ENCODE measurements around the gene PKN1. TPM values are rescaled to one million over a fixed set of nuclear protein-coding genes. Genes with fewer than 3 reads are reported as not detected.

The PKN1 gene
- total and polyA plus RNA-seq, 2 of the 13 experiments (the other 11 are each of a cell fraction or from before 2014, with no cell fraction given) = 45.7 to 54.5 TPM

DNA sequence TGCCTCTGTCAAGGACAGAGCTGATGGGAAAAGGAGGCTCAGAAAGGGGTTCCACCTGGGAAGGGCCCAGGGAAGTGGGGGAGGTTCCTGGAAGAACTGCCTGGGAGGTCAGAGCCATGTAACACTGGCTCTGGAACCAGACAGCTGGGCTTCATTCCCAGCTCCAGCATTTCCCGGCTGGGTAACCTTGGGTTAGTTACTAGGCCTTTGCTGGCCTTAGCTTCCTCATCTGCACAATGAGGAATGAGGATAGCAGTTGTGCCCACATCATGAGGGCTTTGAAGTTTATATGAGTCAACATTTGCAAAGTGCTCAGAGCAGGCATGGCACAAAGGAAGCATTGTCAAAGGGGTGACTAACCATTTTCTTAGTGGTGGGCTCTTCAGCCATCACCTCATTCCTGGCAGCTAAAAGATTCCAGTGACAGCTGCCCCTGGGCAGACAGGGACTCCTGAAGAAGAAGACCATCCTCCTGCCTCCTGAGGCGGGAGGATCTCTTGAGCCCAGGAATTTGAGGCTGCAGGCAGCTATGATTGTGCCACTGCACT is 86.8 kb downstream of the PKN1 start (continued):
- no peak for TF ChIP-seq NCOA5 (CRISPR knock-in tag; IDR thresholded peaks at IDR 0.05)
- TF ChIP-seq AGO2 (optimal IDR thresholded peaks at IDR 0.05; ENCODE audit: low read depth, low read length) = no peak
- TF ChIP-seq YY1 (IDR thresholded peaks at IDR 0.05; ENCODE audit: insufficient read depth, insufficient replicate concordance, low read depth, low read length) = peak; percentile 9
- TF ChIP-seq MYC (CRISPR knock-in tag; IDR thresholded peaks at IDR 0.05; ENCODE audit: borderline replicate concordance) = peak; percentile 35; the same call in 1 of the 2 replicates
- TF ChIP-seq PHF21A (CRISPR knock-in tag; IDR thresholded peaks at IDR 0.05) = peak; percentile 66; the same call in 1 of the 2 replicates
- TF ChIP-seq DRAP1 (CRISPR knock-in tag; IDR thresholded peaks at IDR 0.05) = peak; percentile 82; the same call in 1 of the 2 replicates
- TF ChIP-seq NR3C1 (CRISPR knock-in tag; IDR thresholded peaks at IDR 0.05) = no peak
- no peak for TF ChIP-seq ZNF234 (CRISPR knock-in tag; conservative IDR thresholded peaks at IDR 0.05)
- TF ChIP-seq LCORL (IDR thresholded peaks at IDR 0.05) = no peak
- TF ChIP-seq LCORL (CRISPR knock-in tag; IDR thresholded peaks at IDR 0.05) = peak; percentile 68; the same call in 1 of the 2 replicates
- no peak for TF ChIP-seq ZNF550 (CRISPR knock-in tag; IDR thresholded peaks at IDR 0.05; ENCODE audit: borderline replicate concordance)
- TF ChIP-seq ATF4 (CRISPR knock-in tag; IDR thresholded peaks at IDR 0.05) = no peak
- peak; percentile 96 for TF ChIP-seq SAP130 (CRISPR knock-in tag; IDR thresholded peaks at IDR 0.05; ENCODE audit: low read depth)
- TF ChIP-seq MXI1 (IDR thresholded peaks at IDR 0.05; ENCODE audit: borderline replicate concordance, low read depth, low read length) = peak; percentile 78; the same call in 1 of the 3 replicates
- TF ChIP-seq, protein P1, sequence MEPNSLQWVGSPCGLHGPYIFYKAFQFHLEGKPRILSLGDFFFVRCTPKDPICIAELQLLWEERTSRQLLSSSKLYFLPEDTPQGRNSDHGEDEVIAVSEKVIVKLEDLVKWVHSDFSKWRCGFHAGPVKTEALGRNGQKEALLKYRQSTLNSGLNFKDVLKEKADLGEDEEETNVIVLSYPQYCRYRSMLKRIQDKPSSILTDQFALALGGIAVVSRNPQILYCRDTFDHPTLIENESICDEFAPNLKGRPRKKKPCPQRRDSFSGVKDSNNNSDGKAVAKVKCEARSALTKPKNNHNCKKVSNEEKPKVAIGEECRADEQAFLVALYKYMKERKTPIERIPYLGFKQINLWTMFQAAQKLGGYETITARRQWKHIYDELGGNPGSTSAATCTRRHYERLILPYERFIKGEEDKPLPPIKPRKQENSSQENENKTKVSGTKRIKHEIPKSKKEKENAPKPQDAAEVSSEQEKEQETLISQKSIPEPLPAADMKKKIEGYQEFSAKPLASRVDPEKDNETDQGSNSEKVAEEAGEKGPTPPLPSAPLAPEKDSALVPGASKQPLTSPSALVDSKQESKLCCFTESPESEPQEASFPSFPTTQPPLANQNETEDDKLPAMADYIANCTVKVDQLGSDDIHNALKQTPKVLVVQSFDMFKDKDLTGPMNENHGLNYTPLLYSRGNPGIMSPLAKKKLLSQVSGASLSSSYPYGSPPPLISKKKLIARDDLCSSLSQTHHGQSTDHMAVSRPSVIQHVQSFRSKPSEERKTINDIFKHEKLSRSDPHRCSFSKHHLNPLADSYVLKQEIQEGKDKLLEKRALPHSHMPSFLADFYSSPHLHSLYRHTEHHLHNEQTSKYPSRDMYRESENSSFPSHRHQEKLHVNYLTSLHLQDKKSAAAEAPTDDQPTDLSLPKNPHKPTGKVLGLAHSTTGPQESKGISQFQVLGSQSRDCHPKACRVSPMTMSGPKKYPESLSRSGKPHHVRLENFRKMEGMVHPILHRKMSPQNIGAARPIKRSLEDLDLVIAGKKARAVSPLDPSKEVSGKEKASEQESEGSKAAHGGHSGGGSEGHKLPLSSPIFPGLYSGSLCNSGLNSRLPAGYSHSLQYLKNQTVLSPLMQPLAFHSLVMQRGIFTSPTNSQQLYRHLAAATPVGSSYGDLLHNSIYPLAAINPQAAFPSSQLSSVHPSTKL (CRISPR knock-in tag; IDR thresholded peaks at IDR 0.05) = peak; percentile 88
- TF ChIP-seq ZNF232 (CRISPR knock-in tag; IDR thresholded peaks at IDR 0.05; ENCODE audit: borderline replicate concordance) = 0 out of 2 replicates have a peak, but pooled peaks have one; percentile 21
- TF ChIP-seq TBL1XR1 (IDR thresholded peaks at IDR 0.05; ENCODE audit: borderline replicate concordance, low read length, partially characterized antibody) = peak; percentile 35
- peak; percentile 63; the same call in 1 of the 2 replicates for TF ChIP-seq YEATS2 (CRISPR knock-in tag; IDR thresholded peaks at IDR 0.05; ENCODE audit: borderline replicate concordance)
- TF ChIP-seq CEBPG (CRISPR knock-in tag; IDR thresholded peaks at IDR 0.05) = peak; percentile 67
- no peak for TF ChIP-seq ZNF557 (CRISPR knock-in tag; IDR thresholded peaks at IDR 0.05)
- no peak for TF ChIP-seq ZNF766 (CRISPR knock-in tag; IDR thresholded peaks at IDR 0.05; ENCODE audit: borderline replicate concordance)
- TF ChIP-seq REST (IDR thresholded peaks at IDR 0.05; ENCODE audit: borderline replicate concordance in 1 of 2, low read depth in 1 of 2, low read length in 2 of 2) = 0 out of 4 replicates have a peak, but pooled peaks of 1 of the 2 experiments have one; percentile 21

Measured in HepG2 (cell line).